K562 (cell line): ENCODE results near the gene DCAF17. TPM values are rescaled to one million over a fixed set of nuclear protein-coding genes. Genes with fewer than 3 reads are reported as not detected.

Experiments used
- ATAC-seq: fragments of 200-7000 bp; cut with Tn5 transposase; 3 replicates; pipeline ENCODE4 v1.9.1; 2020; ENCODE audit warnings: moderate library complexity
- BruUV-seq: library from RNA; stranded (reverse); fragments of 400-500 nt; replicated peaks from 2 replicates; lab custom pipeline; 2021; lab: Mats Ljungman, UMichigan
- CTCF ChIA-PET: fragments of 300-600 bp; formaldehyde crosslinking; extraction: SDS; loops from one replicate; lab custom pipeline; 2021; ENCODE audit warnings: low intra/inter-chr PET ratio; lab: Yijun Ruan, JAX
- POLR2A ChIA-PET: fragments of 300-600, 350-650 bp; sonication (Branson Sonifier 250); formaldehyde crosslinking; extraction: SDS; loops from one replicate; lab custom pipeline; 2021; ENCODE audit warnings: antibody characterized with exemption, inconsistent platforms; lab: Yijun Ruan, JAX
- DNase-seq, 4 experiments: peaks; one replicate each; pipeline versions ENCODE4 v3.0.0 to v3.0.0-alpha.2; 2011 to 2018; ENCODE audit warnings: low spot score in 3 of 4, mixed read lengths in 3 of 4; ENCODE audit errors: extremely low read depth in 1 of 4
- FAIRE-seq: peaks from 2 replicates; lab custom pipeline; 2011; peaks lifted over from hg19 to GRCh38; lab: Jason Lieb, UNC
- H2AFZ ChIP-seq: 2 replicates; pipeline ENCODE4 v1.6.0; 2011; ENCODE audit warnings: low read depth, low read length, control low read depth, inconsistent platforms
- H3K27ac ChIP-seq: fragments of 200-600 bp; 3 replicates; pipeline ENCODE4 v1.8.0; 2011; ENCODE audit warnings: low read depth, mild to moderate bottlenecking, control low read depth, inconsistent platforms, low read length, moderate library complexity, mixed read lengths; ENCODE audit errors: extremely low read depth
- H3K27me3 ChIP-seq, 2 experiments: fragments of 300-600 bp in 1 of 2; 2 replicates in 1 of 2; 3 replicates in 1 of 2; pipeline versions ENCODE4 v1.6.0 to v1.8.0; 2011; ENCODE audit warnings: inconsistent platforms in 2 of 2, low read length in 2 of 2, mild to moderate bottlenecking in 1 of 2, mixed read lengths in 1 of 2, moderate library complexity in 1 of 2; ENCODE audit not compliant: control insufficient read depth in 2 of 2, insufficient read depth in 2 of 2
- H3K36me3 ChIP-seq: fragments of 300-600 bp; 3 replicates; pipeline ENCODE4 v1.8.0; 2011; ENCODE audit warnings: mild to moderate bottlenecking, low read length, inconsistent platforms; ENCODE audit not compliant: control insufficient read depth, insufficient read depth
- H3K4me1 ChIP-seq, 2 experiments: fragments of 200-600 bp in 1 of 2; replicated peaks in 1 of 2; 2 replicates in 1 of 2; 3 replicates in 1 of 2; pipeline versions ENCODE4 v1.5.1 to v1.8.0; 2011; ENCODE audit warnings: inconsistent platforms in 2 of 2, low read length in 2 of 2, mild to moderate bottlenecking in 1 of 2, mixed read lengths in 1 of 2, moderate library complexity in 1 of 2; ENCODE audit not compliant: control insufficient read depth in 2 of 2, insufficient read depth in 2 of 2
- H3K4me2 ChIP-seq: 2 replicates; pipeline ENCODE4 v1.6.1; 2011; ENCODE audit warnings: low read length, control low read depth, inconsistent platforms, mixed read lengths; ENCODE audit not compliant: insufficient read depth
- H3K4me3 ChIP-seq: fragments of 200-600 bp; sonication (generic), shearing (Covaris generic); 2 replicates; pipeline ENCODE4 v1.5.1; 2016; ENCODE audit warnings: control low read depth, inconsistent platforms
- H3K79me2 ChIP-seq: fragments of 200-600 bp; 3 replicates; pipeline ENCODE4 v1.8.0; 2011; ENCODE audit warnings: low read length, inconsistent platforms; ENCODE audit not compliant: control insufficient read depth, insufficient read depth
- H3K9ac ChIP-seq, 2 experiments: 2 replicates each; pipeline versions ENCODE4 v1.6.0 to v1.6.1; 2011; ENCODE audit warnings: low read depth in 2 of 2, low read length in 2 of 2, control low read depth in 1 of 2, inconsistent platforms in 1 of 2, mild to moderate bottlenecking in 1 of 2, mixed read lengths in 1 of 2; ENCODE audit not compliant: insufficient read depth in 1 of 2
- H3K9me1 ChIP-seq: one replicate; pipeline ENCODE4 v1.6.0; 2011; ENCODE audit warnings: inconsistent platforms, mild to moderate bottlenecking, low read length, moderate library complexity; ENCODE audit not compliant: control insufficient read depth, insufficient read depth
- H3K9me3 ChIP-seq: replicated peaks from 2 replicates; pipeline ENCODE4 v1.5.1; 2011; ENCODE audit warnings: low read depth, low read length, inconsistent platforms; ENCODE audit not compliant: control insufficient read depth, insufficient read depth
- H4K20me1 ChIP-seq: replicated peaks from 2 replicates; pipeline ENCODE4 v1.6.1; 2011; ENCODE audit warnings: low read length, inconsistent platforms, mixed read lengths; ENCODE audit not compliant: control insufficient read depth, insufficient read depth
- BCLAF1 ChIP-seq, 2 experiments: fragments of 450-650 bp in 1 of 2; IDR thresholded peaks; 2 replicates each; pipeline ENCODE4 v1.6.1; 2011 to 2017; ENCODE audit warnings: low read depth in 2 of 2, antibody characterized with exemption in 1 of 2, borderline replicate concordance in 1 of 2, low read length in 1 of 2, mild to moderate bottlenecking in 1 of 2, mixed read lengths in 1 of 2; ENCODE audit not compliant: control insufficient read depth in 1 of 2
- ELK1 ChIP-seq: sonication (generic); formaldehyde crosslinking; IDR thresholded peaks from 2 replicates; pipeline ENCODE4 v1.8.1; 2022; ENCODE audit warnings: missing genetic modification reagents
- NFATC3 ChIP-seq: fragments of 450-650 bp; IDR thresholded peaks from 2 replicates; pipeline ENCODE4 v1.6.1; 2017; ENCODE audit warnings: mild to moderate bottlenecking
- ZBTB40 ChIP-seq, 2 experiments: fragments of 450-650 bp in 1 of 2; sonication (generic) in 1 of 2; formaldehyde crosslinking in 1 of 2; IDR thresholded peaks; 2 replicates each; pipeline versions ENCODE4 v1.7.1 to v1.9.0; 2016 to 2022; ENCODE audit warnings: inconsistent platforms in 1 of 2, mild to moderate bottlenecking in 1 of 2, missing genetic modification reagents in 1 of 2
- ZNF146 ChIP-seq: IDR thresholded peaks from one replicate; pipeline ENCODE4 v1.6.1; 2018; ENCODE audit warnings: missing compliant biosample characterization; ENCODE audit not compliant: unreplicated experiment
- WGBS: fragments of 100-300 bp; shearing (Covaris generic); methylation state at CpG from one replicate; pipeline ENCODE4 v1.1.6; 2016; ENCODE audit warnings: low coverage, mixed read lengths; ENCODE audit not compliant: insufficient coverage; ENCODE audit errors: missing lambda C conversion rate; 5-methylcytosine and 5-hydroxymethylcytosine counted together
- in situ Hi-C: fragments of 300-500 bp; cut with MboI; formaldehyde crosslinking; loops from 4 replicates; pipeline ENCODE4 v1.15.0; 2018; ENCODE audit warnings: inconsistent platforms, mixed read lengths
- intact Hi-C: fragments of 100-400 bp; cut with micrococcal nuclease; formaldehyde crosslinking; loops from 2 replicates; pipeline ENCODE4 v1.14.2; 2022
- polyA plus RNA-seq, 8 experiments: library from polyadenylated mRNA; depleted of rRNA in 4 of 8; stranded (reverse) in 5 of 8; unstranded in 3 of 8; fragments of >200 nt; fragmentation: Nextera tagmentation in 2 of 8; fragmentation: Illumina TruSeq in 1 of 8; extraction: Ambion mirVana in 2 of 8; extraction: Trizol in 1 of 8; gene quantifications; 2 replicates each; pipeline versions ENCODE4 v1.2.1 to v1.2.3, GENCODE V29; 2011 to 2014; ENCODE audit warnings: inconsistent platforms in 1 of 8, missing spikeins in 1 of 8
- total RNA-seq, 7 experiments: library from RNA; depleted of rRNA in 6 of 7; stranded (reverse); fragments of >200 nt in 6 of 7; fragmentation: Illumina TruSeq in 2 of 7; extraction: Trizol in 2 of 7; gene quantifications; 2 replicates each; pipeline versions ENCODE4 v1.2.1 to v1.2.3, GENCODE V29; 2011 to 2021; ENCODE audit warnings: low replicate concordance in 1 of 7
- TF ChIP-seq, protein P1 (sequence below): sonication (generic); formaldehyde crosslinking; IDR thresholded peaks from 2 replicates; pipeline ENCODE4 v1.8.0; 2022; ENCODE audit warnings: mild to moderate bottlenecking, missing genetic modification reagents

Gene DCAF17
- total and polyA plus RNA-seq, 9 of the 15 experiments (the other 6 are each of a cell fraction or from before 2014, with no cell fraction given) = 10.0 to 38.5 (median 27.1) TPM

- H3K4me3 ChIP-seq = no peak overlapping the region
- H2AFZ ChIP-seq = no peak overlapping the region
- H3K4me2 ChIP-seq = no peak overlapping the region
- H3K27me3 ChIP-seq = no peaks in the 10 kb centered on the region
- no peaks in the 10 kb centered on the region for H3K9me1 ChIP-seq
- H4K20me1 ChIP-seq = no peaks in the 10 kb centered on the region
- no peak overlapping the region for H3K27ac ChIP-seq
- H3K4me1 ChIP-seq = peaks cover 11 to 18% of the 10 kb centered on the region in 2 experiments; a peak in 4 of 5 replicates
- no peak for FAIRE-seq
- POLR2A ChIA-PET = interaction anchor here (0.6 to 3.2 kb wide), 6 partner anchors 11 to 1860 kb away, joined by 3 to 23 read pairs (median 3); partner anchors contain the start of genes CYBRD1, DCAF17 and METTL8
- H3K79me2 ChIP-seq = peaks cover 40% of the 10 kb centered on the region
- BruUV-seq = no TSS peak
- WGBS = 71% methylated on average over 3 of the region's 3 CpGs
- H3K36me3 ChIP-seq = peaks cover 12% of the 10 kb centered on the region; the same call in 2 of the 3 replicates
- no peak overlapping the region for H3K9ac ChIP-seq
- no peaks in the 10 kb centered on the region for H3K9me3 ChIP-seq
- CTCF ChIA-PET = no interaction called here
- no peak for DNase-seq
- no peak for ATAC-seq
- in situ Hi-C loops (no loop called here), intact Hi-C loops (no loop called here)
- TF ChIP-seq ZBTB40 (IDR thresholded peaks at IDR 0.05) (no peak), ZBTB40 (CRISPR knock-in tag; IDR thresholded peaks at IDR 0.05) (no peak), NFATC3 (no peak), BCLAF1 (IDR thresholded peaks at IDR 0.05; ENCODE audit: borderline replicate concordance in 1 of 2, control insufficient read depth in 1 of 2, low read depth in 2 of 2, low read length in 1 of 2) (no peak), ELK1 (CRISPR knock-in tag) (no peak), ZNF146 (CRISPR knock-in tag) (no peak)
- TF ChIP-seq, protein P1, sequence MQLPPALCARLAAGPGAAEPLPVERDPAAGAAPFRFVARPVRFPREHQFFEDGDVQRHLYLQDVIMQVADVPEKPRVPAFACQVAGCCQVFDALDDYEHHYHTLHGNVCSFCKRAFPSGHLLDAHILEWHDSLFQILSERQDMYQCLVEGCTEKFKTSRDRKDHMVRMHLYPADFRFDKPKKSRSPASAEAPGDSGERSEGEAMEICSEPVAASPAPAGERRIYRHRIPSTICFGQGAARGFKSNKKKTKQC (CRISPR knock-in tag) = no peak
Observed at GRCh38 chr2:171531836-171532450, 97.9 kb downstream of the DCAF17 start.
